Sciatic nerve (tissue), 2 donors: ENCODE data around the gene OR6B2. TPM values are rescaled to one million over a fixed set of nuclear protein-coding genes. Genes with fewer than 3 reads are reported as not detected.

Experiments
- ATAC-seq: fragments of 200-7000 bp; cut with Tn5 transposase; one replicate; pipeline ENCODE4 v1.9.1; 2020; ENCODE audit warnings: mild to moderate bottlenecking, moderate library complexity
- DNase-seq: peaks from one replicate; pipeline ENCODE4 v3.0.0-alpha.2; 2020; ENCODE audit warnings: low spot score
- intact Hi-C: fragments of 100-400 bp; cut with DNase I; formaldehyde crosslinking; loops from one replicate; pipeline ENCODE4 v1.14.2; 2022
- total RNA-seq: library from RNA; stranded (reverse); fragmentation: NEBNext Ultra II Directional; extraction: Animal tissue kit (Norgen Biotek cat#: 25700); gene quantifications from one replicate; pipeline ENCODE4 v1.2.1, GENCODE V29; 2021
- donor health status: DM: no; HTN: no; CAD: no.
- donor health status: DM: no; HTN: no; CAD: no.

Gene OR6B2
- total RNA-seq, 1 donor from 2014 or later, result 5.1 TPM

DNA sequence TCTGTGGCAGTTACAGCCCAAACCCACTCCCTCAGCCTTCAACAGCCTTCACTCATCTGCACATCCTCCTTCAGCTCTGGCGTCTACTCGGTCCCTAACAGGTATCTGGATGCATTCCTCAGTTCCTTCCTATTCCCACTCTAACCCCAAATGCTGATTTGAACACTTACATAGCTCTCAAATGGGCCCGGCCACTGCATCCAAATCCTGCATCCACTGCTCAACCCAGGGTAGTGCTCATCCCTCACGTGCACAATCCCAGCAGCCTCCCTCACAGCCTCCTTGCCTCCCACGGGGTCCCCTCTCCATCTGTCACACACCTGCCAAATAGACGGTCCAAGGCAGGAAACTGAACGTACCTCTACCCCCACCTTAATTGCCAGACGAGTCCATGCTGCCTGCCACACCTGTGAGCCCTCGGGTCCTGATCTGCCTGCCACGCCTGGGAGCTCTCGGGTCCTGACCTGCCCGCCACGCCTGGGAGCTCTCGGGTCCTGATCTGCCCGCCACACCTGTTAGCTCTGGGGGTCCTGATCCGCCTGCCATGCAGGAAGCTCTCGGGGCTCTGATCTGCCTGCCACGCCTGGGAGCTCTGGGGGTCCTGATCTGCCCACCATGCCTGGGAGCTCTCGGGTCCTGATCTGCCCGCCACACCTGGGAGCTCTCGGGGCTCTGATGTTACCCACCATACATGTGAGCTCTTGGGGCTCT is 13.2 kb upstream of the OR6B2 start:
- intact Hi-C loops, result no loop called here
- no peak for ATAC-seq
- DNase-seq, result no peak

DNA sequence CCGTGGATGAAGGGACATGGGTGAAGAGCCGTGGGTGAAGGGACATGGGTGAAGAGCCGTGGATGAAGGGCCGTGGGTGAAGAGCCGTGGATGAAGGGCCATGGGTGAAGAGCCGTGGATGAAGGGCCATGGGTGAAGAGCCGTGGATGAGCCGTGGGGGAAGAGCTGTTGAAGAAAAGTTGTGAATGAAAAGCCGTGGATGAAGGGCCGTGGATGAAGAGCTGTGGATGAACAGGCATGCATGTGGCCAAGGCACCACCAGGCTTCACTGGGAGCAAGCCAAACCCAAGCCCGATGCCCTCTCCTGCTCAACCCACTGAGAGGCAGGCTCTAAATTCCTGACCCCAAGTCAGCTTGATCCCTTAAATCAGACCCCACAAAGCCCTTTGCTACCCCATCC is 12.5 kb upstream of the OR6B2 start:
- intact Hi-C loops, result no loop called here
- ATAC-seq, result no peak
- DNase-seq, result no peak

GRCh38 chr2:240041363-240041762 is 11.1 kb upstream of the OR6B2 start:
- intact Hi-C loops, result no loop called here
- DNase-seq (no peak), ATAC-seq (no peak)

GRCh38 chr2:240037358-240037757 is 7.1 kb upstream of the OR6B2 start:
- no peak for DNase-seq
- intact Hi-C loops, result no loop called here
- no peak for ATAC-seq

DNA sequence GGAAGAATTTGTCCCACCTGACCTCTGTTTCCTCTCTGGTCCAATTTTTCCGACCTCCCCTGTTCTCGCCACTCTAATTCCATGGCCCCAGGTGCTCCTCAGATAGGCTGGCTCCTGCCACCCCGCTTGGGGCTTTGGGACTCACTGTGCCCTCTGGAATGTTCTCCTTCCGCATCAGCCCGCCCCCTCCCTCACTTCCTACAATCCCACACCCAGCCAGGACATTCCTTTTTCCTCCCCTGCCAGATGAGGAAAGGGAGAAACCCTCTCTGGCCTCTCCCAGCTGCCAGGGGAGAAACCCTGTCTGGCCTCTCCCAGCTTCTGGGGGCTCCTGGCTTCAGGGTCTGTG is 3.1 kb upstream of the OR6B2 start:
- intact Hi-C loops, result loop anchor here (5.0 kb wide), 1 partner anchor 1144 kb away; no protein-coding TSS in a partner anchor
- DNase-seq, result no peak
- peak; percentile 42 for ATAC-seq

DNA sequence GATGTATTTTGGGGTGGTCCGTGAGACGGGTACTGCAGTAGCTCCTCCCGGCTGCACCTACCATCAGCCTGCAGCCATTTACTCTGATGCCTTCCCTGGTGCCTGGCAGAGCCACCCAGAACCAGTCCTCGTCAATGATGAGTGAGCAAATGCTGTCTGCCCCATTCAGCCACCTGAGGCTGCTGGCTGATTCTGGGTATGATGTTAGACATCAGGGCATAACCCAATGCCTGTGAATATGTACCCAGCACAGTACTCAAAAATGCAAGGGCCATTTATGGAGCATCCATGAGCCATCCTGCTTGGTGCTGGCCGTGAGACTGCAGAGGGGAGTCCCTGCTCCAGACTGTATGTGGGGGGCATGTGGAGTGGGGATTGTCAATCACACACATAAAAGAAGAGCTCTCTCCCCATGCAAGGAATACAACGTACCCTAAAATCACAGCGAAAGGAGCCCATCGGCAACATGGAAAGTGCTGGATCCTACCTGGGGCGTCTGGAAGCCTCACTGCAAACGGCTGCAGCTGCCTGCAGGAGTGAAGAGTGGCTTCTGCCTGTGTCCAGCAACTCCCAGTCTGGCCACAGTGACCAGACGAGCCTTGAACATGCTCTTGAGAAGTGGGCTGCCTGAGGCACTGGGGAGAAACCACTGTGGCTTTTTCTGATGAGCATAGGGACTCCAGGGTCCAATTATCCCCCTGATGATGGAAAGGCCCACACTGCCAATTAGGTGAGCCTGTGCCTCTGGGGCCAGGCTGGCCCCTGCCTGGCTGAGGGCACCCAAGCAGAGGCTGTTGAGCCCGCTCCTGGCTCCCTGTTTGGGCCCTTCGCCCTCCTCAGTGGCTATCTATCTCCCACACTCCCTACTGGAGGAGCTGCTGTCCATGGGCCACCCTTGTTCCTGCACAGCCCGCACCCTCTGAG is 2.4 kb upstream of the OR6B2 start:
- intact Hi-C loops, result loop anchor here (5.0 kb wide), 1 partner anchor 1145 kb away; no protein-coding TSS in a partner anchor
- DNase-seq, result no peak
- peak; percentile 28 for ATAC-seq

- ATAC-seq, result no peak
- DNase-seq, result no peak
- intact Hi-C loops, result no loop called here
These were observed 5.5 kb downstream of the OR6B2 start for GRCh38 chr2:240024766-240025165.

GRCh38 chr2:240023792-240024191 is 6.4 kb downstream of the OR6B2 start:
- no peak for ATAC-seq
- intact Hi-C loops, result no loop called here
- DNase-seq, result no peak

- ATAC-seq (no peak), DNase-seq (no peak)
- intact Hi-C loops, result no loop called here
These were observed 8.6 kb downstream of the OR6B2 start for GRCh38 chr2:240021488-240022104.

GRCh38 chr2:240018071-240018750 is 12.0 kb downstream of the OR6B2 start:
- DNase-seq (no peak), ATAC-seq (no peak)
- intact Hi-C loops, result no loop called here

DNA sequence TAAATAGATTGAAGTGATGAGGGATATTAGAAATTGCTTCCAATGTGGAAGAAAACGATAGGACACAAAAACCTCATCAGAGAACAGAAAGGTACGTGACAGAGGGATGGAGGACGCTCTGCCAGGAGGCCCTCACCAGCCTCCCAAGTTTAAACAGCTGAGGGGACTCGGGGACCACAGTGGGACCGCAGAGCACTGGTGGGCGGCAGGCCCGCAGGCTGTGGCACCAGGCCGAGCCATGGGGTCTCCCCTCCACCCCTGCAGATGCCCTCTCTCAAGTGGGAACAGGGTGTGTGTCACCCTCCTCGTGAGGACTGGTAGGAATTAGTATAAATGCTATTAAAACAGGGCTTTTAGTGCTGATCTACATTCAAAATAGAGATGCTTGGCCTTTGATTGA is 15.9 kb downstream of the OR6B2 start:
- no peak for DNase-seq
- ATAC-seq, result no peak
- intact Hi-C loops, result no loop called here

- intact Hi-C loops, result no loop called here
- ATAC-seq (no peak), DNase-seq (no peak)
These were observed 16.9 kb downstream of the OR6B2 start for GRCh38 chr2:240013343-240013742.

GRCh38 chr2:240002983-240003382 is 27.2 kb downstream of the OR6B2 start:
- intact Hi-C loops, result no loop called here
- no peak for DNase-seq
- no peak for ATAC-seq

DNA sequence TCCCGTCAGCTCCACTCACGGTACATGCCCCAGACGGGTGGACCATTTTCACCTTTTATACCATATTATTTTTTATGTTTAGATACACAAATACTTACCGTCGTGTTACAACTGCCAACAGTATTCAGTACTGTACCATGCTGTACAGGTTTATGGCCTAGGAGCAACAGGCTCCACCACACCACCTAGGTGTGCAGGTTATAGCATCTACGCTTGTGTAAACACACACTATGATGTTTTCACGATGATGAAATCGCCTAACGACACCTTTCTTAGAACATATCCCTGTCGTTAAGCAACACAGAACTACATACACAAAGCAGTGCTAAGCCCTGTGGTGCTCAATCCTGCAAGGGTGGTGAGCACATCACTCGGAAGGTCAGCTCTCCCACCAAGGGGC is 29.6 kb downstream of the OR6B2 start:
- intact Hi-C loops, result no loop called here
- ATAC-seq (no peak), DNase-seq (no peak)

- no peak for ATAC-seq
- intact Hi-C loops, result no loop called here
These were observed 32.4 kb downstream of the OR6B2 start for GRCh38 chr2:239997686-239998409.

DNA sequence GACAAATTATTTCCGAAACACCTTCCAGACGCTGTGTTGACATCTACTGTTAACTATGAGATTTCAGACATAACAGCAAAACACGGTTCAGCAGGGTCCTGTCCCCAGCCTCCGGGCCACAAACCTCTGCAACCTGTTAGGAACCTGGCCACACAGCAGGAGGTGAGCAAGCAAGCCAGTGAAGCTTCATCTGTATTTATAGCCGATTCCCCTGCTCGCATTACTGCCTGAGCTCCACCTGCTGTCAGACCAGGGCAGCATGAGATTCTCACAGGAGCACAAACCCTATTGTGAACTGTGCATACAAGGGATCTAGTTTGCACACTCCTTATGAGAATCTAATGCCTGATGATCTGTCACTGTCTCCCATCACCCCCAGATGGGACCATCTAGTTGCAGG is 36.1 kb downstream of the OR6B2 start:
- no peak for ATAC-seq
- DNase-seq, result no peak
- intact Hi-C loops, result no loop called here

More at GRCh38 chr2:239997686-239998409, 32.4 kb downstream of the OR6B2 start:
- no peak for DNase-seq

GRCh38 chr2:239993291-239993690 is 36.9 kb downstream of the OR6B2 start:
- DNase-seq, result no peak
- intact Hi-C loops, result no loop called here
- ATAC-seq, result no peak

DNA sequence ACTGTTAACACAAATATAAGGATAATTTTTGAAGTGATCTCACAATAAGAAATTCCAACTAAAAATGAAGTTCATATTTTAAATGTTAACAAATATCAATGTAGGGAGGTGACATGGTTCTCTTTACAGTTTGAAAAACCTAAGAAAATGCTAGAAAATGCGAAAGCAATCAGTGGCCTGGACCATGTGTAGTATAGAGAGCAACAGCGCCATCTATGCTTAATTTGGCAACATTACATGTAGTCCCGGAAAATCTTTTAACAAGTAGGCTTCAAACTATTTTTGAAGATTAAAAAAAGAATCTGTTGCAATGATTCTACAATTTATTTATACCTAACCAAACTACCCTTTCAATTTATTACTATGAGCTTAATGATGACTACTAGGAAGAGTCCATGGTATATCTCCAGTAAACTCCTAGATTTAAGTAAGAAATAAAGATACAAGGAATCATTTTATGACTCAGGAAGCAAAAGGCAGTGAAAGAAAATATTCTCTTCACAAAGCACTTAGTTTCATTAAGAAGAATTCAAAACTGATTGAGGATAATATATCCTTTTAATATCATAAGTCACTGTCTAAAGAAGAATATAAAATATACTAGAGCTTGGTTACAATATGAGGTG is 38.4 kb downstream of the OR6B2 start:
- ATAC-seq (peak; percentile 71), DNase-seq (no peak)
- intact Hi-C loops, result no loop called here
